SK-N-SH (cell line): Measurements from ENCODE around the gene UTRN.
A peak's percentile ranks its signal among the peaks of the same experiment; 100 is the strongest.

Source experiments
- CTCF ChIP-seq: fragments of 200-600 bp; sonication (generic); IDR thresholded peaks from 2 replicates; pipeline ENCODE4 v1.6.1; 2017; ENCODE audit warnings: antibody characterized with exemption, mild to moderate bottlenecking, moderate library complexity
- FOXM1 ChIP-seq: IDR thresholded peaks from 2 replicates; pipeline ENCODE4 v1.4.0; 2012; ENCODE audit warnings: low read depth, mild to moderate bottlenecking
- GABPA ChIP-seq: IDR thresholded peaks from 2 replicates; pipeline ENCODE4 v1.4.0; 2012; ENCODE audit warnings: low read depth, mild to moderate bottlenecking
- MAX ChIP-seq: IDR thresholded peaks from 2 replicates; pipeline ENCODE4 v1.4.0; 2012; ENCODE audit warnings: low read depth
- PBX3 ChIP-seq: IDR thresholded peaks from 2 replicates; pipeline ENCODE4; 2012
- USF2 ChIP-seq: fragments of 150-350 bp; IDR thresholded peaks from 2 replicates; pipeline ENCODE4 v1.6.1; 2017; ENCODE audit warnings: antibody characterized with exemption, low read length, low read depth, borderline replicate concordance

- no peak for TF ChIP-seq PBX3
- no peak for TF ChIP-seq CTCF
- TF ChIP-seq MAX, result 0 out of 2 replicates have a peak, but pooled peaks have one; percentile 31
- no peak for TF ChIP-seq FOXM1
- TF ChIP-seq GABPA, result no peak
- no peak for TF ChIP-seq USF2
These were observed 20.7 kb upstream of the UTRN start for GRCh38 chr6:144264270-144265060.
